Progenitor cell of endocrine pancreas (in vitro differentiated cells): Measurements from ENCODE around the gene DNAJC5. TPM values are rescaled to one million over a fixed set of nuclear protein-coding genes. Genes with fewer than 3 reads are reported as not detected.

ENCODE experiments used
- DNase-seq: peaks from one replicate; pipeline ENCODE4 v3.0.0; 2021; ENCODE audit warnings: low spot score; ENCODE audit not compliant: unreplicated experiment
- H3K27ac Mint-ChIP-seq: 2 replicates; pipeline ENCODE4 v1.8.0; 2021; ENCODE audit warnings: mild to moderate bottlenecking, moderate library complexity, mixed read lengths
- H3K27me3 Mint-ChIP-seq: 2 replicates; pipeline ENCODE4 v1.8.0; 2021; ENCODE audit warnings: mixed read lengths
- H3K36me3 Mint-ChIP-seq: 2 replicates; pipeline ENCODE4 v1.8.0; 2022; ENCODE audit warnings: mixed read lengths; ENCODE audit not compliant: insufficient read depth
- H3K4me1 Mint-ChIP-seq: 2 replicates; pipeline ENCODE4 v1.8.0; 2021; ENCODE audit warnings: low read depth, mixed read lengths
- H3K4me3 Mint-ChIP-seq: 2 replicates; pipeline ENCODE4 v1.8.0; 2021; ENCODE audit warnings: low read depth, mild to moderate bottlenecking, moderate library complexity, mixed read lengths
- H3K9me3 Mint-ChIP-seq: 2 replicates; pipeline ENCODE4 v1.8.0; 2021; ENCODE audit warnings: low read depth, mixed read lengths
- CTCF ChIP-seq: fragments of 200-600 bp; sonication (generic); IDR thresholded peaks from one replicate; pipeline ENCODE4 v1.5.0; 2021; ENCODE audit warnings: antibody characterized with exemption, mild to moderate bottlenecking; ENCODE audit not compliant: unreplicated experiment
- total RNA-seq: library from RNA; stranded (reverse); gene quantifications from 2 replicates; pipeline ENCODE4 v1.2.1, GENCODE V29; 2021

The DNAJC5 gene
- total RNA-seq, 1 donor from 2014 or later = 41.8 TPM

DNA sequence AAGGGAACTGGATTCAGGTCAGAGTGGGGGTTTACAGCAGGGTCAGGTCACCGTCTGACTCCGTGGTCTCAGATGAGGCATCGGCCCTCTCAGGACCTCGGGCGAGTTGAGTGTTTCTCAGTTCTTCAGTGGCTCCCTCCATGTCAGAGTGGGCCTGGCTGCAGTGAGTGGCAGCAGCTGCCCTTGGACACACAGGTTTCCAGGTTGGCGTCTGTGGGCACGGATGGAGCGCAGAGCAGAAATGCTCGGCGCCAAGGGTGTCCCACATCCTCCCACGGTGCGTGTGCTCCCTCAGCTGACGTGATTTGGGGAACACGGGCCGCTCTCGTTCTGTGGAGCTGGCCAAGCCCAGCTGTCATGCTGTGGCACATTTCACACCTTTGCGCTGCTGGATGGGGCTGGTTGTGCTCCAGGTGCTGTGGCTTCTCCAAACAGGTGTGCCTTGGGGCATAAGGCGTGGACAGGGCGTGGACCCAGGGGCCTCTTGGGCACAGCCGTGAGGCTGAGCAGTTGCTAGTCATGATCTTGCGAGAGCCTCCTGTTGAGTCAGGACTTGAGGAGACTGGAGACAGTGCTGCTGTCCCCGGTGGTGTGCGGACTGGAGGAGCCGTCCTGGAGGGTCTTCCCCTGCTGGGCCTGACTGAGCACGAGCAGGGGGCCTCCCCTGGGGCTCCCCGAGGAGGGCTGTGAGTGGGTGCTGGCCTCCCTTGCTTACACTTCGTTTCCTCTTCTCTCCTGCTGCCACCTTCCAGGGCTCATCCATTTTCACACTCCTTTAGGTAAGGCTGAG lies 9.5 kb upstream of the DNAJC5 start:
- Mint-ChIP-seq H3K4me3 (no peak overlapping the region), H3K27ac (no peak overlapping the region), H3K27me3 (no peaks in the 10 kb centered on the region), H3K4me1 (no peaks in the 10 kb centered on the region), H3K9me3 (no peaks in the 10 kb centered on the region), H3K36me3 (peaks cover 4% of the 10 kb centered on the region)
- TF ChIP-seq CTCF = no peak
- no peak for DNase-seq

DNA sequence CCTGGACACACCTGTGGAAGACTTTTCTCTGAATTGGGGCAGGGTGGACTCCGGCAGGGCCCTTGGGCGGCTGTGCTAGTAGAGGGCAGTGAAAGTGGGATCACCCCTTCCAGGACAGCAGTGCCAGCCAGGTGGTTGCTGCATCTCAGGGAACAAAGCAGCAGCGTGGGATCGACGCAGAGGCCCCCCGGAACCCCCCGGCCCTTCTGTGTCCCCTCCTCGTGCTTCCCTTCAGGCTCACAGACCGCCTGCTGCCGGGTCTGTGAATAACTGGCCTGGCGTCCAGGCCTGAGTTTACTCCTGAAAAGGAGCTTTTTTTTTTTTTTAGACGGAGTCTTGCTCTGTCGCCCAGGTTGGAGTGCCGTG lies 8.9 kb upstream of the DNAJC5 start:
- Mint-ChIP-seq H3K27me3 (no peaks in the 10 kb centered on the region), H3K36me3 (peaks cover 6% of the 10 kb centered on the region), H3K4me3 (no peak overlapping the region), H3K4me1 (no peaks in the 10 kb centered on the region), H3K9me3 (no peaks in the 10 kb centered on the region), H3K27ac (no peak overlapping the region)
- no peak for DNase-seq
- TF ChIP-seq CTCF = no peak

DNA sequence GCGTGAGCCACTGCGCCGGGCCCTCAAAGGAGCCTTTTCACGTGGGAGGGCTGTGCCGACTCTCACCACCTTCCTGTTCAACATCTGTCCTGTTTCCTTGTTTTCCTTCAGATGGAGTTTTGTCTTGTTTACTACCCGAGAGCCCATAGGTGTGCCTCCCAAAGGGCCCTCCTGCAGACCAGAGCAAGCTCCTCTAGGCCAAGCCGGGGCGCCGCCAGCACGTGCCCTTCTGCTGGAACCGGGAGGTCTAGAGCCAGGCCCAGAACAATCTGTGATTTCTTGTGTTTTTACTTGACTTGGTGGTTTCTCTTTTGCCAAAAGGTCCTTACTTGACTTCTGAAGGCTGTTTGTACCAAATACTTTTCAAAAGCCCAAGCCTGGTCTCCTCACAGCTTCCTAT lies 8.0 kb upstream of the DNAJC5 start:
- Mint-ChIP-seq H3K27me3 (no peaks in the 10 kb centered on the region), H3K27ac (no peak overlapping the region), H3K36me3 (peaks cover 6% of the 10 kb centered on the region), H3K9me3 (no peaks in the 10 kb centered on the region), H3K4me3 (no peak overlapping the region), H3K4me1 (no peaks in the 10 kb centered on the region)
- no peak for TF ChIP-seq CTCF
- DNase-seq = no peak

DNA sequence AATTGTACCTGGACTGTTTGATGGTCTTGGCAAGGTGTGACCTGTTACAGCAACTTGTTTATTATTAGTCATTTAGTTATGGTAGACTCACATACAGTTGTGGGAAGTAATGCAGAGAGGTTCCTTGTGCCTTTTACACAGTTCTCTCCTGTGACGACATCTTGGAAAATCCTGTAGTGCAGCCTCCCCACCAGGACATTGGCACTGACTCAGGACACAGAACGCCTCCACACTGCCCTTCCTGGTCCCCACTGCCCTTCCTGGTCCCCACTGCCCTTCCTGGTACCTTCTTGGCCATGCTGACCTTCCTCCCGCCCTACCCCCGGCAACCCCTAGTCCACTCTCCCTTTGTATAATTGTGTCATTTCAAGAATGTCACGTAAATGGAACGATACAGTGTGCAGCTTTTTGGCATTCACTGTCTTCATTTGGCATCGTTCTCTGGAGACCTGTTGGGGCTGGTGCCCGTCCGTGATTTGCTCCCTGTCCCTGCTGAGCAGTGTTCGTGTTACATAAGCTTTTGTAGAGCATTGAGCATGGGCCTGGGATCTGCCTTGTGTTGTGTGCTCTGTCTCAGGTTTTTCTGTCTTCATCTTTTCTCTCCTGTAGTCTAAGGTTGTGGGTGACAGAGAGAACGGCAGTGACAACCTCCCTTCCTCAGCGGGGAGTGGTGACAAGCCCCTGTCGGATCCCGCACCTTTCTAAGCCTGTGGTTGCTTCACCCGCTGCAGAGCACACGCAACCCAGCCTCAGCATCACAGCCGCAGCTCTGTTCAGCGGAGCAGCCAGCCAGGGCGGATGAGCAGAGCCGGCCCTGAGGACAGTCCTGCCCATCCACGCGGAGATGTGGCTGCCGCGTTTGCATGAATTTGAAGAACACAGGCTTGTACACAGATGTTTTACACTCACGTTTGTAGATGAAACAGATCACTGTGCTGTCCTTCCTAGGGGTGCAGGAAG lies 5.4 kb upstream of the DNAJC5 start:
- Mint-ChIP-seq H3K27me3 (no peaks in the 10 kb centered on the region), H3K36me3 (peaks cover 6% of the 10 kb centered on the region), H3K27ac (no peak overlapping the region), H3K9me3 (no peaks in the 10 kb centered on the region), H3K4me3 (no peak overlapping the region), H3K4me1 (peaks cover 4% of the 10 kb centered on the region)
- TF ChIP-seq CTCF = no peak
- DNase-seq = no peak

GRCh38 chr20:63890201-63890576 lies 4.7 kb upstream of the DNAJC5 start:
- no peak for DNase-seq
- no peak overlapping the region for H3K27ac Mint-ChIP-seq
- no peak for TF ChIP-seq CTCF
- H3K9me3 Mint-ChIP-seq = no peaks in the 10 kb centered on the region
- peaks cover 4% of the 10 kb centered on the region for H3K4me1 Mint-ChIP-seq
- no peak overlapping the region for H3K4me3 Mint-ChIP-seq
- H3K27me3 Mint-ChIP-seq = no peaks in the 10 kb centered on the region
- H3K36me3 Mint-ChIP-seq = peaks cover 6% of the 10 kb centered on the region
